Mucosa of descending colon (tissue), 3 donors: ENCODE measurements around the gene MAEA. TPM values are rescaled to one million over a fixed set of nuclear protein-coding genes. Genes with fewer than 3 reads are reported as not detected.
A peak's percentile ranks its signal among the peaks of the same experiment; 100 is the strongest.

ENCODE experiments used
- ATAC-seq: fragments of 200-7000 bp; cut with Tn5 transposase; one replicate; pipeline ENCODE4 v1.9.1; 2020; ENCODE audit warnings: mild to moderate bottlenecking, moderate library complexity
- DNase-seq, 3 donors: peaks; one replicate each; pipeline ENCODE4 v3.0.0-alpha.2; 2020
- H3K36me3 ChIP-seq: fragments of 200-600 bp; one replicate; pipeline ENCODE4 v1.8.0; 2021; ENCODE audit warnings: low read depth, mild to moderate bottlenecking
- H3K4me1 ChIP-seq: fragments of 200-600 bp; one replicate; pipeline ENCODE4 v1.8.0; 2021; ENCODE audit warnings: low read depth, mild to moderate bottlenecking
- H3K4me3 ChIP-seq: fragments of 200-600 bp; one replicate; pipeline ENCODE4 v1.8.0; 2021; ENCODE audit warnings: mild to moderate bottlenecking
- H3K9me3 ChIP-seq: fragments of 200-600 bp; one replicate; pipeline ENCODE4 v1.8.0; 2021; ENCODE audit warnings: mild to moderate bottlenecking
- CTCF ChIP-seq: fragments of 200-600 bp; IDR thresholded peaks from one replicate; pipeline ENCODE4 v1.8.0; 2022; ENCODE audit warnings: antibody characterized with exemption, mild to moderate bottlenecking
- intact Hi-C, 2 donors: fragments of 100-400 bp; cut with DNase I in 1 of 2; cut with micrococcal nuclease in 1 of 2; formaldehyde crosslinking; loops; one replicate each; pipeline versions ENCODE4 v1.11.0 to v1.11.1; 2022; cut with DNase I, micrococcal nuclease
- total RNA-seq, 3 donors: library from RNA; stranded (reverse); fragmentation: NEBNext Ultra II Directional in 2 of 3; extraction: Animal tissue kit (Norgen Biotek cat#: 25700) in 2 of 3; gene quantifications; one replicate each; pipeline versions ENCODE4 v1.2.1 to v1.2.4, GENCODE V29; 2021 to 2023
- donor health status: DM: no; HTN: no; CAD: no; lungs with moderate emphysema.
- donor health status: DM: no; HTN: no; CAD: no.
- donor health status: DM: no; HTN: yes; CAD: no.

The MAEA gene
- total RNA-seq, 3 donors from 2014 or later, result 75.5 to 112 (median 98.4) TPM

DNA sequence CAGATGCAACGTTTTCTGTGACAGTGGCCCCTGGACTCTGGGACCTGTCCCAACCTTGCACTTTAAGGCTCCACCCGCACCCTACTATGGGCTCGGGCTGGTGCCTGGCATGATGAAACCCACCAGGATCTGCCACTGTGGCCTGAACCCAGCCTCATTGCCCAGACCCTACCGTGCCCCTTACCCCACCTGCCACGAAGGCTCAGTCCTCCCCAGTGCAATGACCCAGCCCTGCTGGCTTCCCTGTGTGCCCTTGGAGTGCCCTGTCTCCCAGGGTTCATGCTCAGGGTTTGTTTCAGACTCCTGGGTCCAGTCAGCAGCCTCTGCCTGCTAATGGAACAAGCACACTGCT lies 60.5 kb downstream of the MAEA start:
- intact Hi-C loops, result loop anchor here in 1 of 2 donors (10.0 kb wide), 3 partner anchors 95 to 275 kb away; no protein-coding TSS in a partner anchor
- peaks cover 9% of the 10 kb centered on the region for H3K36me3 ChIP-seq
- peaks cover 13% of the 10 kb centered on the region for H3K4me1 ChIP-seq
- H3K9me3 ChIP-seq, result no peaks in the 10 kb centered on the region
- H3K4me3 ChIP-seq, result no peak overlapping the region
- no peak for TF ChIP-seq CTCF
- DNase-seq, result no peak
- no peak for ATAC-seq

- Histone ChIP-seq H3K4me1 (peaks cover 7% of the 10 kb centered on the region), H3K4me3 (no peak overlapping the region), H3K36me3 (peaks cover 3% of the 10 kb centered on the region), H3K9me3 (no peaks in the 10 kb centered on the region)
- ATAC-seq (peak; percentile 61), DNase-seq (peak; percentile 89 to 95 (median 93))
- peak; percentile 92 for TF ChIP-seq CTCF
- intact Hi-C loops, result loop anchor here in 1 of 2 donors (10.0 kb wide), 3 partner anchors 97 to 273 kb away; no protein-coding TSS in a partner anchor
Measured at GRCh38 chr4:1351854-1352566, 62.3 kb downstream of the MAEA start.

DNA sequence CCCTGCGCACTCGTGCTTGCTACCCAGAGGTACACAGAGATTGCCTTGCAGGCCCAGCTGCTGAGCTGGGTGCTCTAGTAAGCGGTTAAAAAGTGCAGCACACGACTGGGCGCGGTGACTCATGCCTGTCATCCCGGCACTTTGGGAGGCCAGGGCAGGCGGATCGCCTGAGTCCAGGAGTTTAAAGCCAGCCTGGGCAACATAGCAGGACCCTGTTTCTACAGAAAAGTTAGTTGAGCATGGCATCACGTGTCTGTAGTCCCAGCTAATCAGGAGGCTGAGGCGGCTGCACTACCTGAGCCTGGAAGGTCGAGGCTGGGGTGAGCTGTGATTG lies 62.8 kb downstream of the MAEA start:
- Histone ChIP-seq H3K9me3 (no peaks in the 10 kb centered on the region), H3K4me1 (peaks cover 7% of the 10 kb centered on the region), H3K4me3 (no peak overlapping the region), H3K36me3 (no peaks in the 10 kb centered on the region)
- TF ChIP-seq CTCF, result no peak
- DNase-seq, result no peak
- intact Hi-C loops, result loop anchor here in 1 of 2 donors (10.0 kb wide), 3 partner anchors 98 to 272 kb away; no protein-coding TSS in a partner anchor
- ATAC-seq, result no peak

- no peaks in the 10 kb centered on the region for H3K4me1 ChIP-seq
- no peaks in the 10 kb centered on the region for H3K36me3 ChIP-seq
- H3K4me3 ChIP-seq, result no peak overlapping the region
- H3K9me3 ChIP-seq, result no peaks in the 10 kb centered on the region
- ATAC-seq (no peak), DNase-seq (no peak)
- intact Hi-C loops, result loop anchor here in 1 of 2 donors (10.0 kb wide), 3 partner anchors 99 to 271 kb away; no protein-coding TSS in a partner anchor
- TF ChIP-seq CTCF, result no peak
Measured at GRCh38 chr4:1353186-1354055, 63.7 kb downstream of the MAEA start.

DNA sequence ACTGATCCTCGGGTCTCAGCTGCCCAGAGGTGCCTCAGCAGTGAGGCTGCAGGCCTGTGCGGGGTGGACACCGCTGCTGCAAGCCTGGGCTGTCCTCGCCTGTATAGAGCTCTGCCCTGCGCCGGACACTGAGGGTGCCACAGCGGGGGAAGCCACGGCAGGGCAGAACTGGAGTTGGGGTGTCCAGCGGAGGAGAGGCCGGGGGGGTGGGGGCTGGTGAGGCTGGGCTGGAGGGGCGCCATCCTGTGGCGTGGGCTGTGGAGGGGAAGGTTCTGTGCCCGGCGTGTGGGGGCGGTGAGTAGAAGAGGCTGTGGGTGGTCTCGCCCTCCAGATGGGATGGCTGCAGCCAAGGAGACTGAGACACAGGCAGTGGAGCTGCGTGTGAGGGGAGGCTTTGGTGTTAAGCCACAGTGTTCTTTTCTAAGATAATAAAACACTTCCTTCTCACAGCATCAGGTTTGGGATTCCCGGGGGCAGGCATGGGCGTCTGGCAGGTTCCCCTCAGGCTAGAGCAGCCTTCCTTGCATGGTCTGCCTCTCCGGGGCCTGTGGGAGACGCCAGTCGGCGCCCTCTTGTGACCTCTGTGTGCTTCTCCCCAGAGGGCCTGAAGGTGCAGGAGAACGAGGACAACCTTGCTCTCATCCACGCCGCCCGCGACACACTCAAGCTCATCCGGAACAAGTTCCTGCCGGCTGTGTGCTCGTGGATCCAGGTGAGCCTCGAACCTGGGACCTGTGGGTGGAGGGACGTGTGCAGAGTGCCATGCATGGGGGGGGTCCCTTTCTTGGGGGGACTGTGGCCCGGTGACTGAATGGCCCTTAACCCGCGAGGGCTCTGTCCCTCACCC lies 64.7 kb downstream of the MAEA start:
- intact Hi-C loops, result loop anchor here in 1 of 2 donors (10.0 kb wide), 3 partner anchors 100 to 270 kb away; no protein-coding TSS in a partner anchor
- TF ChIP-seq CTCF, result no peak

More for the DNA sequence above, 64.7 kb downstream of the MAEA start:
- ATAC-seq, result no peak
- Histone ChIP-seq H3K9me3 (no peaks in the 10 kb centered on the region), H3K36me3 (no peaks in the 10 kb centered on the region), H3K4me1 (no peaks in the 10 kb centered on the region), H3K4me3 (no peak overlapping the region)
- no peak for DNase-seq
